K562 (cell line): ENCODE measurements around the gene KRIT1. TPM values are rescaled to one million over a fixed set of nuclear protein-coding genes. Genes with fewer than 3 reads are reported as not detected.
A peak's percentile ranks its signal among the peaks of the same experiment; 100 is the strongest.

ENCODE experiments used
- ATAC-seq: fragments of 200-7000 bp; cut with Tn5 transposase; 3 replicates; pipeline ENCODE4 v1.9.1; 2020; ENCODE audit warnings: moderate library complexity
- BruUV-seq: library from RNA; stranded (reverse); fragments of 400-500 nt; replicated peaks from 2 replicates; lab custom pipeline; 2021; lab: Mats Ljungman, UMichigan
- CTCF ChIA-PET: fragments of 300-600 bp; formaldehyde crosslinking; extraction: SDS; loops from one replicate; lab custom pipeline; 2021; ENCODE audit warnings: low intra/inter-chr PET ratio; lab: Yijun Ruan, JAX
- POLR2A ChIA-PET: fragments of 300-600, 350-650 bp; sonication (Branson Sonifier 250); formaldehyde crosslinking; extraction: SDS; loops from one replicate; lab custom pipeline; 2021; ENCODE audit warnings: antibody characterized with exemption, inconsistent platforms; lab: Yijun Ruan, JAX
- DNase-seq, 4 experiments: peaks; one replicate each; pipeline versions ENCODE4 v3.0.0 to v3.0.0-alpha.2; 2011 to 2018; ENCODE audit warnings: low spot score in 3 of 4, mixed read lengths in 3 of 4; ENCODE audit errors: extremely low read depth in 1 of 4
- FAIRE-seq: peaks from 2 replicates; lab custom pipeline; 2011; peaks lifted over from hg19 to GRCh38; lab: Jason Lieb, UNC
- H2AFZ ChIP-seq: 2 replicates; pipeline ENCODE4 v1.6.0; 2011; ENCODE audit warnings: low read depth, low read length, control low read depth, inconsistent platforms
- H3K27ac ChIP-seq: fragments of 200-600 bp; 3 replicates; pipeline ENCODE4 v1.8.0; 2011; ENCODE audit warnings: low read depth, mild to moderate bottlenecking, control low read depth, inconsistent platforms, low read length, moderate library complexity, mixed read lengths; ENCODE audit errors: extremely low read depth
- H3K27me3 ChIP-seq, 2 experiments: fragments of 300-600 bp in 1 of 2; 2 replicates in 1 of 2; 3 replicates in 1 of 2; pipeline versions ENCODE4 v1.6.0 to v1.8.0; 2011; ENCODE audit warnings: inconsistent platforms in 2 of 2, low read length in 2 of 2, mild to moderate bottlenecking in 1 of 2, mixed read lengths in 1 of 2, moderate library complexity in 1 of 2; ENCODE audit not compliant: control insufficient read depth in 2 of 2, insufficient read depth in 2 of 2
- H3K36me3 ChIP-seq: fragments of 300-600 bp; 3 replicates; pipeline ENCODE4 v1.8.0; 2011; ENCODE audit warnings: mild to moderate bottlenecking, low read length, inconsistent platforms; ENCODE audit not compliant: control insufficient read depth, insufficient read depth
- H3K4me1 ChIP-seq, 2 experiments: fragments of 200-600 bp in 1 of 2; replicated peaks in 1 of 2; 2 replicates in 1 of 2; 3 replicates in 1 of 2; pipeline versions ENCODE4 v1.5.1 to v1.8.0; 2011; ENCODE audit warnings: inconsistent platforms in 2 of 2, low read length in 2 of 2, mild to moderate bottlenecking in 1 of 2, mixed read lengths in 1 of 2, moderate library complexity in 1 of 2; ENCODE audit not compliant: control insufficient read depth in 2 of 2, insufficient read depth in 2 of 2
- H3K4me2 ChIP-seq: 2 replicates; pipeline ENCODE4 v1.6.1; 2011; ENCODE audit warnings: low read length, control low read depth, inconsistent platforms, mixed read lengths; ENCODE audit not compliant: insufficient read depth
- H3K4me3 ChIP-seq: fragments of 200-600 bp; sonication (generic), shearing (Covaris generic); 2 replicates; pipeline ENCODE4 v1.5.1; 2016; ENCODE audit warnings: control low read depth, inconsistent platforms
- H3K79me2 ChIP-seq: fragments of 200-600 bp; 3 replicates; pipeline ENCODE4 v1.8.0; 2011; ENCODE audit warnings: low read length, inconsistent platforms; ENCODE audit not compliant: control insufficient read depth, insufficient read depth
- H3K9ac ChIP-seq, 2 experiments: 2 replicates each; pipeline versions ENCODE4 v1.6.0 to v1.6.1; 2011; ENCODE audit warnings: low read depth in 2 of 2, low read length in 2 of 2, control low read depth in 1 of 2, inconsistent platforms in 1 of 2, mild to moderate bottlenecking in 1 of 2, mixed read lengths in 1 of 2; ENCODE audit not compliant: insufficient read depth in 1 of 2
- H3K9me1 ChIP-seq: one replicate; pipeline ENCODE4 v1.6.0; 2011; ENCODE audit warnings: inconsistent platforms, mild to moderate bottlenecking, low read length, moderate library complexity; ENCODE audit not compliant: control insufficient read depth, insufficient read depth
- H3K9me3 ChIP-seq: replicated peaks from 2 replicates; pipeline ENCODE4 v1.5.1; 2011; ENCODE audit warnings: low read depth, low read length, inconsistent platforms; ENCODE audit not compliant: control insufficient read depth, insufficient read depth
- H4K20me1 ChIP-seq: replicated peaks from 2 replicates; pipeline ENCODE4 v1.6.1; 2011; ENCODE audit warnings: low read length, inconsistent platforms, mixed read lengths; ENCODE audit not compliant: control insufficient read depth, insufficient read depth
- MAZ ChIP-seq, 2 experiments: fragments of 450-650 bp in 1 of 2; sonication (generic) in 1 of 2; formaldehyde crosslinking; IDR thresholded peaks in 1 of 2; conservative IDR thresholded peaks in 1 of 2; 2 replicates each; pipeline versions ENCODE4 v1.4.0 to v1.5.0; 2020; ENCODE audit warnings: mild to moderate bottlenecking in 1 of 2, missing genetic modification reagents in 1 of 2
- NFATC3 ChIP-seq: fragments of 450-650 bp; IDR thresholded peaks from 2 replicates; pipeline ENCODE4 v1.6.1; 2017; ENCODE audit warnings: mild to moderate bottlenecking
- NRF1 ChIP-seq, 2 experiments: fragments of 450-650 bp; IDR thresholded peaks in 1 of 2; conservative IDR thresholded peaks in 1 of 2; 2 replicates each; pipeline ENCODE4 v1.6.1; 2014; ENCODE audit warnings: mild to moderate bottlenecking in 2 of 2
- TCF3 ChIP-seq: sonication (generic); formaldehyde crosslinking; IDR thresholded peaks from 2 replicates; pipeline ENCODE4 v1.4.0; 2020; ENCODE audit warnings: mild to moderate bottlenecking, missing genetic modification reagents
- XRCC5 ChIP-seq: fragments of 200-400 bp; formaldehyde crosslinking; IDR thresholded peaks from 2 replicates; pipeline ENCODE4 v1.6.1; 2017; ENCODE audit warnings: low read depth, mild to moderate bottlenecking, low read length
- ZNF696 ChIP-seq: fragments of 250-450 bp; sonication (Bioruptor Pico); conservative IDR thresholded peaks from 2 replicates; pipeline ENCODE4 v1.4.0; 2020; ENCODE audit warnings: mild to moderate bottlenecking, moderate library complexity
- WGBS: fragments of 100-300 bp; shearing (Covaris generic); methylation state at CpG from one replicate; pipeline ENCODE4 v1.1.6; 2016; ENCODE audit warnings: low coverage, mixed read lengths; ENCODE audit not compliant: insufficient coverage; ENCODE audit errors: missing lambda C conversion rate; 5-methylcytosine and 5-hydroxymethylcytosine counted together
- in situ Hi-C: fragments of 300-500 bp; cut with MboI; formaldehyde crosslinking; loops from 4 replicates; pipeline ENCODE4 v1.15.0; 2018; ENCODE audit warnings: inconsistent platforms, mixed read lengths
- intact Hi-C: fragments of 100-400 bp; cut with micrococcal nuclease; formaldehyde crosslinking; loops from 2 replicates; pipeline ENCODE4 v1.14.2; 2022
- polyA plus RNA-seq, 8 experiments: library from polyadenylated mRNA; depleted of rRNA in 4 of 8; stranded (reverse) in 5 of 8; unstranded in 3 of 8; fragments of >200 nt; fragmentation: Nextera tagmentation in 2 of 8; fragmentation: Illumina TruSeq in 1 of 8; extraction: Ambion mirVana in 2 of 8; extraction: Trizol in 1 of 8; gene quantifications; 2 replicates each; pipeline versions ENCODE4 v1.2.1 to v1.2.3, GENCODE V29; 2011 to 2014; ENCODE audit warnings: inconsistent platforms in 1 of 8, missing spikeins in 1 of 8
- total RNA-seq, 7 experiments: library from RNA; depleted of rRNA in 6 of 7; stranded (reverse); fragments of >200 nt in 6 of 7; fragmentation: Illumina TruSeq in 2 of 7; extraction: Trizol in 2 of 7; gene quantifications; 2 replicates each; pipeline versions ENCODE4 v1.2.1 to v1.2.3, GENCODE V29; 2011 to 2021; ENCODE audit warnings: low replicate concordance in 1 of 7
- TF ChIP-seq, protein P1 (sequence below): fragments of 200-600 bp; sonication (generic); IDR thresholded peaks from one replicate; pipeline ENCODE4 v1.6.1; 2012; ENCODE audit warnings: mild to moderate bottlenecking, low read depth, low read length, inconsistent platforms

Gene KRIT1
- total and polyA plus RNA-seq, 9 of the 15 experiments (the other 6 are each of a cell fraction or from before 2014, with no cell fraction given), result 21.5 to 81.4 (median 55.9) TPM

DNA sequence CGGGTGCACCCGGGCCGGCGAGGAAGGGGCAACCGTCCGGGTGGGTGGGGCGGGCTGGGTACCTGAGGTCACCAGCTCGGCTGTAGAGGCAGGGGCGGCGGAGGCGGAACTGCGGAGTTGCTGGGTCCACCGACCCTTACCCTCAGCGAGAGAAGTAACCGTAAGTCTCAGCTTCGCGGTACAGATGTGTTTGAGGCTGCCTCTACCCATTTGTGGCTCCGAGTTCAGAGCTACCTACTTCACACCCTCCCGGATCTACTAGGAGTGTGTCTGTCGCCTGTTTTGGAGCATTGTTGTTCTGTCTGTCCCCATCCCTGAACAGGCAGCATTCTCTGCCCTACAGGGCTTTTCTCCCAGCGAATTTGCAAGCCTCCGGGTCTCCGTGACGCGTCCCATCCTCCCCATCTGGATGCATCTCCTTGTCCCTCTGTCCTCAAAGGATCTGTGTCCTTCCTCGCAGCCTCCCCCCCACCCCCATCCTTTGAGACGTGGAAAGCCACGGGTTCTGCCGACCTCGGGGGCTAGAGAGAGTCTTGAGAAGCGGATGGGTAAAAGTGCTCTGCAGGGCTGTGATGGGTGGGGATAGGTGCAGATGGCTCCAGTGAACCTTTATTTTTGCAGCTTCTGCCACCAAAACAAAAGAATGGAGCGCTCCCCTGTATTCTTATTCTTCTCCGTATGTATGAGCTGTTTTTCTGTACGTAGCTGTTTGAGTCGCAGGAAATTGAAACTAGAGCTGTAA, 817 bp upstream of the KRIT1 start:
- peak; percentile 52 for ATAC-seq
- Histone ChIP-seq H4K20me1 (no peaks in the 10 kb centered on the region), H2AFZ (peak overlapping the region; percentile 84), H3K9me3 (no peaks in the 10 kb centered on the region), H3K9me1 (no peaks in the 10 kb centered on the region), H3K4me1 (peaks cover 0 to 8% of the 10 kb centered on the region in 2 experiments; a peak in 3 of 5 replicates), H3K4me2 (peak overlapping the region; percentile 98), H3K27me3 (no peaks in the 10 kb centered on the region), H3K9ac (peak overlapping the region; percentile 91 to 99), H3K36me3 (peaks cover 18% of the 10 kb centered on the region), H3K79me2 (peaks cover 74% of the 10 kb centered on the region), H3K4me3 (peak overlapping the region; percentile 59), H3K27ac (peak overlapping the region; percentile 92)
- in situ Hi-C loops (no loop called here), intact Hi-C loops (loop anchor here (5.0 to 10.0 kb wide), 5 partner anchors 48 to 362 kb away; partner anchors contain the start of genes GATAD1 and MTERF1)
- WGBS, result 1% methylated on average over 35 of the region's 35 CpGs
- FAIRE-seq, result no peak
- BruUV-seq, result no TSS peak
- POLR2A ChIA-PET, result interaction anchor here (0.6 to 1.8 kb wide), 14 partner anchors 16 to 1730 kb away, joined by 3 to 9 read pairs (median 4); partner anchors contain the start of genes CYP51A1 and GATAD1
- CTCF ChIA-PET, result no interaction called here
- DNase-seq, result peak; percentile 48 to 60 (median 52)
- peak; percentile 22 to 38; a peak in 2 of 4 replicates for TF ChIP-seq NRF1 (conservative IDR thresholded peaks at IDR 0.05 in 1 of 2, IDR thresholded peaks at IDR 0.05 in 1 of 2)
- no peak for TF ChIP-seq ZNF696 (CRISPR knock-in tag)
- TF ChIP-seq, protein P1, sequence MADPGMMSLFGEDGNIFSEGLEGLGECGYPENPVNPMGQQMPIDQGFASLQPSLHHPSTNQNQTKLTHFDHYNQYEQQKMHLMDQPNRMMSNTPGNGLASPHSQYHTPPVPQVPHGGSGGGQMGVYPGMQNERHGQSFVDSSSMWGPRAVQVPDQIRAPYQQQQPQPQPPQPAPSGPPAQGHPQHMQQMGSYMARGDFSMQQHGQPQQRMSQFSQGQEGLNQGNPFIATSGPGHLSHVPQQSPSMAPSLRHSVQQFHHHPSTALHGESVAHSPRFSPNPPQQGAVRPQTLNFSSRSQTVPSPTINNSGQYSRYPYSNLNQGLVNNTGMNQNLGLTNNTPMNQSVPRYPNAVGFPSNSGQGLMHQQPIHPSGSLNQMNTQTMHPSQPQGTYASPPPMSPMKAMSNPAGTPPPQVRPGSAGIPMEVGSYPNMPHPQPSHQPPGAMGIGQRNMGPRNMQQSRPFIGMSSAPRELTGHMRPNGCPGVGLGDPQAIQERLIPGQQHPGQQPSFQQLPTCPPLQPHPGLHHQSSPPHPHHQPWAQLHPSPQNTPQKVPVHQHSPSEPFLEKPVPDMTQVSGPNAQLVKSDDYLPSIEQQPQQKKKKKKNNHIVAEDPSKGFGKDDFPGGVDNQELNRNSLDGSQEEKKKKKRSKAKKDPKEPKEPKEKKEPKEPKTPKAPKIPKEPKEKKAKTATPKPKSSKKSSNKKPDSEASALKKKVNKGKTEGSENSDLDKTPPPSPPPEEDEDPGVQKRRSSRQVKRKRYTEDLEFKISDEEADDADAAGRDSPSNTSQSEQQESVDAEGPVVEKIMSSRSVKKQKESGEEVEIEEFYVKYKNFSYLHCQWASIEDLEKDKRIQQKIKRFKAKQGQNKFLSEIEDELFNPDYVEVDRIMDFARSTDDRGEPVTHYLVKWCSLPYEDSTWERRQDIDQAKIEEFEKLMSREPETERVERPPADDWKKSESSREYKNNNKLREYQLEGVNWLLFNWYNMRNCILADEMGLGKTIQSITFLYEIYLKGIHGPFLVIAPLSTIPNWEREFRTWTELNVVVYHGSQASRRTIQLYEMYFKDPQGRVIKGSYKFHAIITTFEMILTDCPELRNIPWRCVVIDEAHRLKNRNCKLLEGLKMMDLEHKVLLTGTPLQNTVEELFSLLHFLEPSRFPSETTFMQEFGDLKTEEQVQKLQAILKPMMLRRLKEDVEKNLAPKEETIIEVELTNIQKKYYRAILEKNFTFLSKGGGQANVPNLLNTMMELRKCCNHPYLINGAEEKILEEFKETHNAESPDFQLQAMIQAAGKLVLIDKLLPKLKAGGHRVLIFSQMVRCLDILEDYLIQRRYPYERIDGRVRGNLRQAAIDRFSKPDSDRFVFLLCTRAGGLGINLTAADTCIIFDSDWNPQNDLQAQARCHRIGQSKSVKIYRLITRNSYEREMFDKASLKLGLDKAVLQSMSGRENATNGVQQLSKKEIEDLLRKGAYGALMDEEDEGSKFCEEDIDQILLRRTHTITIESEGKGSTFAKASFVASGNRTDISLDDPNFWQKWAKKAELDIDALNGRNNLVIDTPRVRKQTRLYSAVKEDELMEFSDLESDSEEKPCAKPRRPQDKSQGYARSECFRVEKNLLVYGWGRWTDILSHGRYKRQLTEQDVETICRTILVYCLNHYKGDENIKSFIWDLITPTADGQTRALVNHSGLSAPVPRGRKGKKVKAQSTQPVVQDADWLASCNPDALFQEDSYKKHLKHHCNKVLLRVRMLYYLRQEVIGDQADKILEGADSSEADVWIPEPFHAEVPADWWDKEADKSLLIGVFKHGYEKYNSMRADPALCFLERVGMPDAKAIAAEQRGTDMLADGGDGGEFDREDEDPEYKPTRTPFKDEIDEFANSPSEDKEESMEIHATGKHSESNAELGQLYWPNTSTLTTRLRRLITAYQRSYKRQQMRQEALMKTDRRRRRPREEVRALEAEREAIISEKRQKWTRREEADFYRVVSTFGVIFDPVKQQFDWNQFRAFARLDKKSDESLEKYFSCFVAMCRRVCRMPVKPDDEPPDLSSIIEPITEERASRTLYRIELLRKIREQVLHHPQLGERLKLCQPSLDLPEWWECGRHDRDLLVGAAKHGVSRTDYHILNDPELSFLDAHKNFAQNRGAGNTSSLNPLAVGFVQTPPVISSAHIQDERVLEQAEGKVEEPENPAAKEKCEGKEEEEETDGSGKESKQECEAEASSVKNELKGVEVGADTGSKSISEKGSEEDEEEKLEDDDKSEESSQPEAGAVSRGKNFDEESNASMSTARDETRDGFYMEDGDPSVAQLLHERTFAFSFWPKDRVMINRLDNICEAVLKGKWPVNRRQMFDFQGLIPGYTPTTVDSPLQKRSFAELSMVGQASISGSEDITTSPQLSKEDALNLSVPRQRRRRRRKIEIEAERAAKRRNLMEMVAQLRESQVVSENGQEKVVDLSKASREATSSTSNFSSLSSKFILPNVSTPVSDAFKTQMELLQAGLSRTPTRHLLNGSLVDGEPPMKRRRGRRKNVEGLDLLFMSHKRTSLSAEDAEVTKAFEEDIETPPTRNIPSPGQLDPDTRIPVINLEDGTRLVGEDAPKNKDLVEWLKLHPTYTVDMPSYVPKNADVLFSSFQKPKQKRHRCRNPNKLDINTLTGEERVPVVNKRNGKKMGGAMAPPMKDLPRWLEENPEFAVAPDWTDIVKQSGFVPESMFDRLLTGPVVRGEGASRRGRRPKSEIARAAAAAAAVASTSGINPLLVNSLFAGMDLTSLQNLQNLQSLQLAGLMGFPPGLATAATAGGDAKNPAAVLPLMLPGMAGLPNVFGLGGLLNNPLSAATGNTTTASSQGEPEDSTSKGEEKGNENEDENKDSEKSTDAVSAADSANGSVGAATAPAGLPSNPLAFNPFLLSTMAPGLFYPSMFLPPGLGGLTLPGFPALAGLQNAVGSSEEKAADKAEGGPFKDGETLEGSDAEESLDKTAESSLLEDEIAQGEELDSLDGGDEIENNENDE, result no peak
- TF ChIP-seq NFATC3, result no peak
- 0 out of 2 replicates have a peak, but pooled peaks have one; percentile 2 for TF ChIP-seq TCF3 (CRISPR knock-in tag)
- 0 out of 2 replicates have a peak, but pooled peaks have one; percentile 27 for TF ChIP-seq XRCC5
- TF ChIP-seq MAZ (CRISPR knock-in tag; conservative IDR thresholded peaks at IDR 0.05 in 1 of 2, IDR thresholded peaks at IDR 0.05 in 1 of 2), result peak in 1 of 2 experiments; percentile 2; a peak in 1 of 4 replicates
